Aorta (tissue), 5 donors: ENCODE results near the gene SDC3. TPM values are rescaled to one million over a fixed set of nuclear protein-coding genes. Genes with fewer than 3 reads are reported as not detected.

Source experiments
- ATAC-seq: fragments of 200-7000 bp; cut with Tn5 transposase; one replicate; pipeline ENCODE4 v1.9.1; 2022; ENCODE audit warnings: moderate library complexity; ENCODE audit not compliant: low FRiP score
- DNase-seq, 2 donors: peaks; one replicate each; pipeline ENCODE4 v3.0.0-alpha.2; 2020
- H3K27ac ChIP-seq, 2 donors: one replicate each; pipeline ENCODE4 v1.5.1; 2013; ENCODE audit warnings: low read length in 2 of 2, mild to moderate bottlenecking in 2 of 2, moderate library complexity in 2 of 2, control low read depth in 1 of 2, inconsistent platforms in 1 of 2, low read depth in 1 of 2
- H3K27me3 ChIP-seq, 2 donors: one replicate each; pipeline ENCODE4 v1.6.1; 2013; ENCODE audit warnings: control low read depth in 1 of 2, low read length in 1 of 2, mild to moderate bottlenecking in 1 of 2, moderate library complexity in 1 of 2; ENCODE audit not compliant: insufficient read depth in 2 of 2, control insufficient read depth in 1 of 2
- H3K36me3 ChIP-seq, 2 donors: one replicate each; pipeline ENCODE4 v1.6.1; 2013; ENCODE audit warnings: control low read depth in 1 of 2, low read length in 1 of 2, mild to moderate bottlenecking in 1 of 2; ENCODE audit not compliant: insufficient read depth in 2 of 2, control insufficient read depth in 1 of 2
- H3K4me1 ChIP-seq, 2 donors: one replicate each; pipeline ENCODE4 v1.6.1; 2013; ENCODE audit warnings: low read length in 2 of 2, control low read depth in 1 of 2, mild to moderate bottlenecking in 1 of 2, moderate library complexity in 1 of 2; ENCODE audit not compliant: insufficient read depth in 2 of 2, control insufficient read depth in 1 of 2
- H3K4me3 ChIP-seq, 2 donors: one replicate each; pipeline ENCODE4 v1.5.1; 2013; ENCODE audit warnings: low read length in 2 of 2, control low read depth in 1 of 2, mild to moderate bottlenecking in 1 of 2
- H3K9me3 ChIP-seq: one replicate; pipeline ENCODE4 v1.6.1; 2013; ENCODE audit warnings: mild to moderate bottlenecking, low read length; ENCODE audit not compliant: control insufficient read depth
- whole genome bisulfite sequencing, 2 donors: extraction: QIAGEN DNeasy Blood & Tissue Kit; methylation state at CpG; one replicate each; pipeline ENCODE4 v1.1.7; 2013; 5-methylcytosine and 5-hydroxymethylcytosine counted together
- intact Hi-C, 2 donors: fragments of 100-400 bp; cut with DNase I; formaldehyde crosslinking; loops; one replicate each; pipeline versions ENCODE4 v1.14.2 to v1.15.0; 2022
- polyA plus RNA-seq, 2 donors: library from polyadenylated mRNA; stranded (reverse); fragments of 200-250 nt; gene quantifications; one replicate each; pipeline ENCODE4 v1.2.3, GENCODE V29; 2013
- total RNA-seq, 2 donors: library from RNA; stranded (reverse); fragmentation: NEBNext Ultra II Directional; extraction: Animal tissue kit (Norgen Biotek cat#: 25700); gene quantifications; one replicate each; pipeline ENCODE4 v1.2.1, GENCODE V29; 2021
- donor health status: healthy with polysubstance abuse.
- donor health status: Bipolar disorder and iron deficiency.
- donor health status: DM: no; HTN: no; CAD: no.
- donor health status: DM: no; HTN: no; CAD: no.
- donor health status: DM: yes; HTN: yes; CAD: no.

The SDC3 gene
- total and polyA plus RNA-seq, 4 donors, result 19.1 to 72.7 (median 42.7) TPM

DNA sequence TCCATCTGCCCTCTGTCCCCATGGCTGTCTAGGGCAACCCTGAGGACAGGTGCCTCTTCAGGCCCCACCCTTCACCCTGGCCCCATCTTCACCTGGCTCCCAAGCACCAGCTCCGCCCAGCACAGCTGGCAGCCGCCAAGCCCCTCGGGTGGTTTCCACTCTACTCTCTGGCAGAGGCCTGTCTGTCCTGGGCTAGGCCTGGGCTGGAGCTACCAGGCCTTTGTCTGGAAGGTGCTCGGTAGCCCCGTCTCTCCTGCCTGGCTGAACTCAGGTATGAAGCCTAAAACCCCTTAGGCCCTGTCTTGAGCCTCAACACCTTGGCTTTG, 17.4 kb downstream of the SDC3 start:
- H3K27me3 ChIP-seq, result no peaks in the 10 kb centered on the region
- no peak overlapping the region for H3K4me3 ChIP-seq
- no peak overlapping the region for H3K27ac ChIP-seq
- DNase-seq (no peak), ATAC-seq (no peak)
- no peaks in the 10 kb centered on the region for H3K36me3 ChIP-seq
- intact Hi-C loops, result no loop called here
- H3K9me3 ChIP-seq, result no peaks in the 10 kb centered on the region
- 93 to 96% methylated on average over 5 of the region's 5 CpGs for WGBS, 2 donors
- peaks cover 0 to 2% of the 10 kb centered on the region in 2 donors for H3K4me1 ChIP-seq

DNA sequence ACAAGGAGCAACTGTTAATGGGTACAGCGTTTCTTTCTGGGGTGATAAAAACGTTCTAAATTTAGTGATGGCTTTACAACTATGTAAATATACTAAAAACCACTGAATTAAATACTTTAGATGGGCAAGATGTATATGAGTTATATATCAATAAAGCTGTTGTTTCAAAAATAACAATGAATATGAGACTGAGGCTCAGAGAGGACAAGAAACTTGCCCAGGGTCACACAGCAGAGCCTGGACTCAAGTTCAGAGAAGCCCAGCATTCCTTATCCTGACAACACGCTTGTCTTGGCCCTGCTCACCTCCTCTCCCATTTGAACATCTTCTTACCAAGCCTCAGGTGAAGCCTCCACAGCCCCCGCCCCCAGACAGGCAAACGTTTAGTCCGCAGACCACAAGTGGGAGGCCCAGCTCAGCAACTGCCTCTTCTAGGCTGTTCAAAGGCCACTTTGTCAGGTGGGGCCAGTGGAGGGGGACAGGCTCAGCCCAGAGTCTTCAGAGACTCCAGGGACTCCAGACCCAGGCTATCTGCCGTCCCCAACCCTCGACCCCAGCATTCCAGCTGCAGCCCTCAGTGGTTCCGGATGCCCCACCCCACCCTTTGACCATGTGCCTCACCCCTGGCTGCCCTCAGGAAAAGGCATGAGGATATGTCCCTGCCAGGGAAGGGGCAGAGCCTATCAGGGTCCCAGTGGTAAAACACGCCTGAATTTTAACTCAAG, 17.9 kb downstream of the SDC3 start:
- intact Hi-C loops, result no loop called here
- peaks cover 0 to 2% of the 10 kb centered on the region in 2 donors for H3K4me1 ChIP-seq
- no peak for DNase-seq

DNA sequence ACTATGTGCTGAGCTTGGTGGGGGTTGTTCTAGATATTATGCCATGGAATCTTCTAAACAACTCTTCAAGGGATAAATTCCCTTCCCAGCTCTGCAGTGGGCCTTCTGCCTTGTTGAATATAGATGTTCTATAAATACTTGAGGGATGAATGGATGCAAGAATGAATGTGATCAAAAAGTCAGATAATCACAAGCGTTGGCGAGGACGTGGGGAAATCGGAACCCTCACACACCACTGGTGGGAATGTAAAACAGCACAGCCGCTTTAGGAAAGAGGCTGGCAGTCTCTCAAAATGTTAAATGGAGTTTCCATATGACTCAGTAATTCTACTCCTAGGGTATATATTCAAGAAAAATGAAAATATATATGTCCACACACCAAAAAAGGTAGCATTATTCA, 19.0 kb downstream of the SDC3 start:
- WGBS, 2 donors, result 87 to 88% methylated on average over 5 of the region's 5 CpGs
- no peak for ATAC-seq
- intact Hi-C loops, result no loop called here
- Histone ChIP-seq H3K27me3 (no peaks in the 10 kb centered on the region), H3K4me1 (peaks cover 0 to 2% of the 10 kb centered on the region in 2 donors), H3K9me3 (no peaks in the 10 kb centered on the region), H3K36me3 (no peaks in the 10 kb centered on the region), H3K4me3 (no peak overlapping the region), H3K27ac (no peak overlapping the region)
- no peak for DNase-seq

More for the DNA sequence above, 17.9 kb downstream of the SDC3 start:
- Histone ChIP-seq H3K9me3 (no peaks in the 10 kb centered on the region), H3K27ac (no peak overlapping the region), H3K36me3 (no peaks in the 10 kb centered on the region), H3K4me3 (no peak overlapping the region), H3K27me3 (no peaks in the 10 kb centered on the region)
- ATAC-seq, result no peak
- 70 to 78% methylated on average over 10 of the region's 10 CpGs for WGBS, 2 donors

DNA sequence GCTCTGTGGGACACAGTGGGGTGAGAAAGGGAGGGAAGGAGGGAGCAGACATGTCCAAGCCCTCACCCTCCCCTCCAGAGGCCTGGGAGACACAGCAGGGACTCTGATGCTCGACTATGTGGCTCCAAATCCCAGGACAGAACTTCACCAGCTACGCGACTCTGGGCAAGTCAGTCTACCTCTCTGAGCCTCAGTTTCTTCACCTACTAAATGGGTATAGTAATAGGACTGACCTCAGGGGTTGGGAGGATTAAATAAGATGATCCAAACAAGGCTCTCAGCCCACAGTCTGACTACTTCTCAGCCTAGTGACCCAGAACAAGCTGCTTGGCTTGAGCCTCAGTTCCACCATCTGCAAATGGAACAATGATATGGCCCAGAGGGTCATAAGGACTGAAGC, 19.6 kb downstream of the SDC3 start:
- no peaks in the 10 kb centered on the region for H3K36me3 ChIP-seq
- ATAC-seq, result no peak
- H3K9me3 ChIP-seq, result no peaks in the 10 kb centered on the region
- no peak overlapping the region for H3K4me3 ChIP-seq
- no peak for DNase-seq
- 64 to 66% methylated on average over 3 of the region's 3 CpGs for WGBS, 2 donors
- no peaks in the 10 kb centered on the region for H3K27me3 ChIP-seq
- H3K27ac ChIP-seq, result peak overlapping the region in 1 of 2 donors; percentile 87
- H3K4me1 ChIP-seq, result peaks cover 0 to 2% of the 10 kb centered on the region in 2 donors
- intact Hi-C loops, result loop anchor here in 1 of 2 donors (1.0 kb wide), 1 partner anchor 65 kb away; no protein-coding TSS in a partner anchor

DNA sequence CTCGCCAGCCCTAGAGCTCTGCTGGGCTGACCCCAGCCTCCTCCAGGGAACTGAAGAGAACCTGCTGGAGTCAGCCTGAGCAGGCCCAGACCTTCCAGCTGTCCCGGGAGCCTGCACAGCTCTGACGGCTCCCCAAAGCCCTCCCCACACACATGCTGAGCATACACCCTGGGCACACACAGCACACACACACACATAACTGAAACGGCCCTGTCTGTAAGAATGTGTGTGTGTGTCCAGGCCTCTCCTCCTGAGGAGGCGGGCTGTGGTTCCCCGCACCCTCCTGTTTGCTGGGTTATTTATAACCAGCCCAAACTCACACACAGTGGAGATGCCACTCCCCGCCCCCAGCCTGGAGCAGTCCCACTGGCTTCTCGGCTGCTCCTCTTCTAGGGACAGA, 20.2 kb downstream of the SDC3 start:
- H3K9me3 ChIP-seq, result no peaks in the 10 kb centered on the region
- intact Hi-C loops, result loop anchor here in 1 of 2 donors (1.0 kb wide), 1 partner anchor 64 kb away; no protein-coding TSS in a partner anchor
- DNase-seq, result peak; percentile 86 to 91
- no peaks in the 10 kb centered on the region for H3K27me3 ChIP-seq
- peaks cover 0 to 2% of the 10 kb centered on the region in 2 donors for H3K4me1 ChIP-seq
- WGBS, 2 donors, result 4 to 6% methylated on average over 8 of the region's 8 CpGs
- no peaks in the 10 kb centered on the region for H3K36me3 ChIP-seq
- peak overlapping the region in 1 of 2 donors; percentile 95 for H3K27ac ChIP-seq
- no peak overlapping the region for H3K4me3 ChIP-seq
- ATAC-seq, result peak; percentile 88

DNA sequence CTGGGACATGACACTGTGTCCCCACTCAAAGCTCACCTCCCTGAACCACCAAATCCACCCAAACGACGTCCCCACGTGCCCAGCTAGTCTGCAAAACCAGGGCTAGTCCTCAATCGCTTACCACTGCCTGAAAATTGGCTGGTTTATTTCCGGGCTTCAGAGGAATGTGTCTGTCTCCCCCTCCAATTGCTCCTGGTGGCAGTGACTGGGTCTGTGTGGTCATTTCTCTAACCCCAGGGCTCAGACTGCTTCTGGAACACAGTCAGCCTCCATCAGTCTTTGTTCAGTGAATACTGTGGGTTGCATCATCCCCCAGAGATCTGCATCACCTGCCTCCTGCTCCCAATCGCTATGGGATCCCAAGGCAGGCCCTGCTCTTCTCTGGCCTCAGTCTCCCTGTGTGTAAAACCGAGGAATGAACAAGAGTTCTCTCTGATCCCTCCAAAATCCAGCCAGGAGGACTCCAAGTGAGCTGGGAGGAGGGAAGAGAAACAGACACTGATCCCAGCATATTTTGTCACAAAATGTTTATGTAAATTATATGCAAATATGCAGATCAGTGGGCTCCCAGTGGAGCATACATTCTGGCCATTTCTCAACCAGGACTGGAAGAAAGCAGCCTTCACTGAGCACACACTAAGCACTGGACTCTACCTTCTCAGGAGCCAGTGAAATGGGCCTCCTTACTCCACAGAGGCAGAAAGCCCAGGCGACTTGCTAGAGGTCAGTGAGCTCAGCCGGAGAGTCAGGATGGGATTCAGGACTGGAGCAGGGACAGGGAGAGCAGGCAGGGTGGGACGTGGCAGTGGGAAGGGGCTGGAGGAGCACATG, 20.9 kb downstream of the SDC3 start:
- Histone ChIP-seq H3K9me3 (no peaks in the 10 kb centered on the region), H3K4me3 (no peak overlapping the region), H3K36me3 (no peaks in the 10 kb centered on the region), H3K4me1 (peaks cover 0 to 2% of the 10 kb centered on the region in 2 donors), H3K27me3 (no peaks in the 10 kb centered on the region), H3K27ac (peak overlapping the region; percentile 69 to 95)
- intact Hi-C loops, result loop anchor here in 1 of 2 donors (1.0 kb wide), 1 partner anchor 63 kb away; no protein-coding TSS in a partner anchor
- 15 to 18% methylated on average over 10 of the region's 10 CpGs for WGBS, 2 donors
- DNase-seq (no peak), ATAC-seq (peak; percentile 24)

DNA sequence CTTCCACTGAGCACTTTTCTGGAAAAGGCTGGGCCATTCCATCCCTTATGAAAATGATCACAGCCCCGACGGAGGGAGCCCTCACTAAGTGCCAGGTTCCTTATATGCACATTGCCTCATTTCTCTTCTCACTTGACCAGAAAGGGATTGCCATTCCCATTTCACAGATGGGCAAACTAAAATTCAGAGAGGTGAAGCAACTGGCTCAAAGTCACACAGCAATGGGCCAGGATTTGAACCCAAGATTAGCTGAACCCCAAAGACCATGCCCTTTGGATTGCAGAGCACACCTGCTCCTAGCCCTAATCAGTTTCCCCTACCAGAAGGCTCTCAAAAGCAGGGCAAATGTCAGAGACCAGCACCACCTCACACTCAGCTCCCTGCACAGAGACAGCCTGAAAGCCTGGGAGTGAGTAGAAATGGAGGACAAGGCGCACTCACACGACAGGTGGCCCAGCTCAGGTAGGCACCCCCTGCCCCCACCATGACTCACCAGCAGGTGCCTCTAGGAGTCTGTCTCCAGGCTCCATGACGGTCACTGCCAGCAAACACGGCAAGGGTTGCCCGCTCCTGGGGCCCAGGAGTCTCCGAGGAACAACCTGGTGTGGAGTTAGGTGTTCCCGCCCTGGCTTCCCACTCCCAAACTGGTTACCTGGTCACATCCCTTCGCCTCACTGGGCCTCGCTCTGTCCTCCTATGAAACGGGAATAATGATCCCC, 21.7 kb downstream of the SDC3 start:
- H3K4me1 ChIP-seq, result peaks cover 0 to 2% of the 10 kb centered on the region in 2 donors
- no peak for DNase-seq
- 74 to 77% methylated on average over 12 of the region's 12 CpGs for WGBS, 2 donors
- H3K36me3 ChIP-seq, result no peaks in the 10 kb centered on the region
- no peaks in the 10 kb centered on the region for H3K9me3 ChIP-seq
- peak overlapping the region in 1 of 2 donors; percentile 29 for H3K27ac ChIP-seq
- no peaks in the 10 kb centered on the region for H3K27me3 ChIP-seq
- intact Hi-C loops, result no loop called here
- H3K4me3 ChIP-seq, result no peak overlapping the region
- no peak for ATAC-seq
